ENCODE data around the gene NAP1L5. TPM values are rescaled to one million over a fixed set of nuclear protein-coding genes. Genes with fewer than 3 reads are reported as not detected.

NAP1L5 gene
- total RNA-seq, 2 experiments from 2014 or later: 17.3 to 17.9 TPM

GRCh38 chr4:88725986-88726385 lies 28.4 kb upstream of the NAP1L5 start:
- intact Hi-C loops (cut with DNase I, micrococcal nuclease): no loop called here
- ATAC-seq (ENCODE audit: poor library complexity) (no peak), DNase-seq (no peak)
- no peak for TF ChIP-seq CTCF (IDR thresholded peaks at IDR 0.05)
- Histone ChIP-seq H3K4me1 (ENCODE audit: insufficient read depth, low read length) (no peaks in the 10 kb centered on the region), H3K9me3 (ENCODE audit: control insufficient read depth in 1 of 2, insufficient read depth in 1 of 2, low read length in 2 of 2) (no peaks in the 10 kb centered on the region), H3K36me3 (ENCODE audit: insufficient read depth, low read length) (peaks cover 85% of the 10 kb centered on the region), H3K27ac (ENCODE audit: low read depth in 1 of 2, low read length in 2 of 2) (no peak overlapping the region), H3K27me3 (ENCODE audit: control insufficient read depth in 1 of 2, insufficient read depth in 2 of 2, low read length in 2 of 2) (no peaks in the 10 kb centered on the region), H3K4me3 (ENCODE audit: low read length) (no peak overlapping the region)
- no peak overlapping the region for H3K4me3 Mint-ChIP-seq
- CTCF ChIA-PET: no interaction called here
- no peaks in the 10 kb centered on the region for H3K9me3 Mint-ChIP-seq
- no peaks in the 10 kb centered on the region for H3K27me3 Mint-ChIP-seq
- H3K27ac Mint-ChIP-seq: no peak overlapping the region
- H3K4me1 Mint-ChIP-seq (ENCODE audit: low read depth): no peaks in the 10 kb centered on the region
- peaks cover 88% of the 10 kb centered on the region for H3K36me3 Mint-ChIP-seq (ENCODE audit: low read depth)
- POLR2A ChIA-PET: interaction anchor here (0.8 kb wide), 1 partner anchor 28 kb away, joined by 3 read pairs; the partner anchor contains the start of gene NAP1L5

- Histone ChIP-seq H3K36me3 (ENCODE audit: insufficient read depth, low read length) (peaks cover 86% of the 10 kb centered on the region), H3K27me3 (ENCODE audit: control insufficient read depth in 1 of 2, insufficient read depth in 2 of 2, low read length in 2 of 2) (no peaks in the 10 kb centered on the region), H3K9me3 (ENCODE audit: control insufficient read depth in 1 of 2, insufficient read depth in 1 of 2, low read length in 2 of 2) (no peaks in the 10 kb centered on the region), H3K4me1 (ENCODE audit: insufficient read depth, low read length) (no peaks in the 10 kb centered on the region), H3K4me3 (ENCODE audit: low read length) (no peak overlapping the region), H3K27ac (ENCODE audit: low read depth in 1 of 2, low read length in 2 of 2) (no peak overlapping the region)
- ATAC-seq (ENCODE audit: poor library complexity) (no peak), DNase-seq (no peak)
- intact Hi-C loops (cut with DNase I, micrococcal nuclease): no loop called here
- H3K4me3 Mint-ChIP-seq: no peak overlapping the region
- ChIA-PET CTCF (no interaction called here), POLR2A (interaction anchor here (0.8 kb wide), 1 partner anchor 27 kb away, joined by 3 read pairs; the partner anchor contains the start of gene NAP1L5)
- H3K36me3 Mint-ChIP-seq (ENCODE audit: low read depth): peaks cover 88% of the 10 kb centered on the region
- no peaks in the 10 kb centered on the region for H3K9me3 Mint-ChIP-seq
- no peaks in the 10 kb centered on the region for H3K27me3 Mint-ChIP-seq
- TF ChIP-seq CTCF (IDR thresholded peaks at IDR 0.05): no peak
- no peak overlapping the region for H3K27ac Mint-ChIP-seq
- H3K4me1 Mint-ChIP-seq (ENCODE audit: low read depth): no peaks in the 10 kb centered on the region
Observed at GRCh38 chr4:88725143-88725542, 27.5 kb upstream of the NAP1L5 start.

GRCh38 chr4:88724406-88724805 lies 26.8 kb upstream of the NAP1L5 start:
- Mint-ChIP-seq H3K27me3 (no peaks in the 10 kb centered on the region), H3K36me3 (ENCODE audit: low read depth) (peaks cover 88% of the 10 kb centered on the region), H3K4me3 (no peak overlapping the region), H3K9me3 (no peaks in the 10 kb centered on the region), H3K4me1 (ENCODE audit: low read depth) (no peaks in the 10 kb centered on the region), H3K27ac (no peak overlapping the region)
- Histone ChIP-seq H3K4me1 (ENCODE audit: insufficient read depth, low read length) (no peaks in the 10 kb centered on the region), H3K27me3 (ENCODE audit: control insufficient read depth in 1 of 2, insufficient read depth in 2 of 2, low read length in 2 of 2) (no peaks in the 10 kb centered on the region), H3K36me3 (ENCODE audit: insufficient read depth, low read length) (peaks cover 84% of the 10 kb centered on the region), H3K9me3 (ENCODE audit: control insufficient read depth in 1 of 2, insufficient read depth in 1 of 2, low read length in 2 of 2) (no peaks in the 10 kb centered on the region), H3K4me3 (ENCODE audit: low read length) (no peak overlapping the region), H3K27ac (ENCODE audit: low read depth in 1 of 2, low read length in 2 of 2) (no peak overlapping the region)
- CTCF ChIA-PET: no interaction called here
- ATAC-seq (ENCODE audit: poor library complexity): no peak
- DNase-seq: no peak
- POLR2A ChIA-PET: no interaction called here
- intact Hi-C loops (cut with DNase I, micrococcal nuclease): no loop called here
- TF ChIP-seq CTCF (IDR thresholded peaks at IDR 0.05): no peak
